Globus pallidus (tissue), 1 donor: Measurements from ENCODE around the gene MT1H.

Source experiments
- DNase-seq: peaks from one replicate; pipeline ENCODE4 v3.0.0-alpha.2; 2015; ENCODE audit warnings: low spot score

MT1H gene

GRCh38 chr16:56636616-56637413 is 32.8 kb upstream of the MT1H start:
- DNase-seq = no peak

DNA sequence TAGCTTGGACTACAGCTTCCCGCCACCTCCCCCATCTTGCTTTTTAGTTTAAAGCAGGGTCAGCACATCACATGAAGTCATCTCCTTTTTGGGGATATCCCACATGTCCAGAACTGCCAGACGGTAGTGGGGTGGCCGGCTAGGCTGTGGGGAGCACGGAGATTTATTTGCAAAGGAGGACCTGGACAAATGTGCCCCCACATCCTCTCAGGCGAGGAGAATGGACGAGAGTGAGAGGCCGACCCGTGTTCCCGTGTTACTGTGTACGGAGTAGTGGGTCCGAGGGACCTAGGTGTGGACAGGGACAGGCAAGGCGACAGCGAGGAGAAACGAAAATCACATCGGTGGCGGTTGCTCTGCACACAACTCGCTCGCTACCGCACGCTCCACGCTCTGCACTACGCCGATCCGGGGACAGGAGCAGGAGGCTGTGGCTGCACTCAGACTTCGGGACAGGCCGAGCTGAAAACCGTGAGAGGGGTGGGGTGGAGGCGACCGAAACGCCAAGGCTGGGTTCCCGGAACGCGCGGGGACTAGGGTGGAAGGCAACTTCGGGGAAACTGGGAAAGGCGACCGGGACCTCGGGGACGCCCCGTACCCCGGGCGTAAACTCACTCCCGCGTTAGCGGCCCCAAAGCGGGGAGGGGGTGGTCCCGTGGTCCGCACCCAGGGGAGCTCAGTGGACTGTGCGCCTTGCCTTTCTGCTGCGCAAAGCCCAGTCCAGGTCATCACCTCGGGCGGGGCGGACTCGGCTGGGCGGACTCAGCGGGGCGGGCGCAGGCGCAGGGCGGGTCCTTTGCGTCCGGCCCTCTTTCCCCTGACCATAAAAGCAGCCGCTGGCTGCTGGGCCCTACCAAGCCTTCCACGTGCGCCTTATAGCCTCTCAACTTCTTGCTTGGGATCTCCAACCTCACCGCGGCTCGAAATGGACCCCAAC is 31.5 kb upstream of the MT1H start, which contains the start of gene MT1A:
TSS of gene MT1A (plus strand) at position 853 of the 937 bp plus-strand sequence. CDS start at position 926, 73 bp downstream.
- DNase-seq = no peak

DNA sequence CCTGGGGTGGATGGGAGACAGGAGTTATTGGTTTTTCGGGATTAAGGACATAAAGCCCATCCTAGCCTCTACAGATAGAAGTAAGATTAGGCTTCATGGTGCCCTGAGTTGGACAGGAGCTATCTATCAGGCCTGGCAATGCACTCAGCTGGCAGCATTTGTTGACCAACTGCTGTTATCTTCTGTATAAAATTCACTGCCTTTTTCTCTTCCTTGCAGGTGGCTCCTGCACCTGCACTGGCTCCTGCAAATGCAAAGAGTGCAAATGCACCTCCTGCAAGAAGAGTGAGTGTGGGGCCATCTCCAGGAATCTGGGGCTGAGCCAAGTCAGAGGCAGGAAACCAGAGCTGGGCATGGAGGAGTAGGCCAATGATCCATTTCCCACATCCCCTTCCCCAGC is 30.6 kb upstream of the MT1H start:
- DNase-seq = no peak

DNA sequence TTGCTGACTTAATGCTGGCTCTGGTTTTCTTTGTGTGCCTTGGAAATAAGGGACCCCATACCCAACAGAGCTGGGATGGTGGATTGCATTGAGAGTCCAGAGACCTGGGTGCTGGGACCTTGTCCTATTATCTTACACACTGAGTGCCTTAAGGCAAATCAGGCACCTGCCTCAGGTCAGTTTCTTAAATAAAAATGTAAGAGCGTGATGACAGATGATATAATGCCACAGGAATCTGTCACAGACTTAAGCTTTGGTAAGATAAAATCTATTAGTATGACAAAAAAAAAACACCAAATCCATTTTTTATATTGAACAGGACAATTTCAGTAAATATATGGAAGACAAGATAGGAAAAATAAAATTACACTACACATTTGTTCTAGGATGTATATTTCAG is 29.5 kb upstream of the MT1H start:
- no peak for DNase-seq

GRCh38 chr16:56641166-56641565 is 28.4 kb upstream of the MT1H start:
- DNase-seq = no peak

GRCh38 chr16:56643080-56643778 is 26.4 kb upstream of the MT1H start:
- DNase-seq = no peak

- DNase-seq = no peak
Observed at GRCh38 chr16:56643833-56644232, 25.8 kb upstream of the MT1H start.

DNA sequence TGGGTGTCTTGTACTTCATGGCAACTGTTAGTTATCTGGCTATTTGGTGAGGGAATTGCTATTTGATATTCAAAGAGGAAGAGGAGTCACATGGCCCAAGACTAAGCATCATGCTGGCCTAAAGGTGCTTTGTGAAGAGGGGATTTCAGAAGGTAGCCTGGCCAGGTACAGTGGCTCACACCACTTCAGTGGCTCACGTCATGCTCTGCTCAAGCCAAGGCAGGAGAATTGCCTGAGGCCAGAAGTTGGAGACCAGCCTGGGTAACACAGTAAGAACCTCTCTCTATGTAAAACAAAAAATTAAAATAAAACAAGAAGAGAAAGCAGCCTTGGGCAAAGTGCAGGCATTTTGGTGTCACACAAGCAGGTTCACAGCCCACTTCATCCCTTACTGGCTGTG is 24.3 kb upstream of the MT1H start:
- no peak for DNase-seq

GRCh38 chr16:56645838-56646237 is 23.8 kb upstream of the MT1H start:
- DNase-seq = no peak

- no peak for DNase-seq
Observed at GRCh38 chr16:56647641-56648431, 21.8 kb upstream of the MT1H start.

DNA sequence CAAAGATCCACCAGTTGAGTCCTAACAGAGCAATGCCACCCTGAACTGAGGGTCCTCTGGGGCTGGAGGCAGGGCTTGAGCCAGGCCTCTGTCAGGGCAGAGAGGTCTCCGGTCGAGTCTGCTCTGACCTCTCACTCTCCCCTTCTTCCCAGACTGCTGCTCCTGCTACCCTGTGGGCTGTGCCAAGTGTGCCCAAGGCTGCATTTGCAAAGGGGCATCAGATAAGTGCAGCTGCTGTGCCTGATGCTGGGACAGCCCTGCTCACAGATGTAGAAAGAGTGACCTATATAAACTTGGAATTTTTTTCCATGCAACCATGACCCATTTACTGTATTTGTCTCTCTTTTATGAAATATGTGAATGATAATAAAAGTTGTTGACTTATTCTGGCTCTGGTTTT is 20.3 kb upstream of the MT1H start:
- DNase-seq = no peak

- DNase-seq = no peak
Observed at GRCh38 chr16:56649820-56650219, 19.8 kb upstream of the MT1H start.

DNA sequence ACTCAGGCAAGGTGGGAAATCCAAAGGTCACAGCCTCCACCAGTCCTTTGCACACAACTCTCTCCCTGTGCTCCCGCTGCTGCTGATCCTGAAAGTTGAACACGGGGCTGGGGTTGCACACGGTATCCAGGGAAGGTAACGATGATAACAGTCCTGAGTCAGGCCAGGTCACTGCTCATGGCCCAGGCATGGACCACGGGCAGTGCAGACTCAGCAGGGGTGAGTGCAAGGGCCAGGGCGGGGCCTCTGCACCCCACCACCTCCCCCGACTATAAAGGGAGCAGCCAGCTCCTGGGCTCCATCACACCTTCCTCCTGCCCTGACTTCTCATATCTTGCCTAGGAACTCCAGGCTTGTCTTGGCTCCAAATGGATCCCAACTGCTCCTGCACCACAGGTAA is 18.0 kb upstream of the MT1H start, which contains the start of gene MT1B:
TSS of gene MT1B (plus strand) at position 301 of the 400 bp plus-strand sequence. CDS start at position 369, 68 bp downstream.
- DNase-seq = no peak

- DNase-seq = no peak
Observed at GRCh38 chr16:56652600-56652999, 17.0 kb upstream of the MT1H start.

DNA sequence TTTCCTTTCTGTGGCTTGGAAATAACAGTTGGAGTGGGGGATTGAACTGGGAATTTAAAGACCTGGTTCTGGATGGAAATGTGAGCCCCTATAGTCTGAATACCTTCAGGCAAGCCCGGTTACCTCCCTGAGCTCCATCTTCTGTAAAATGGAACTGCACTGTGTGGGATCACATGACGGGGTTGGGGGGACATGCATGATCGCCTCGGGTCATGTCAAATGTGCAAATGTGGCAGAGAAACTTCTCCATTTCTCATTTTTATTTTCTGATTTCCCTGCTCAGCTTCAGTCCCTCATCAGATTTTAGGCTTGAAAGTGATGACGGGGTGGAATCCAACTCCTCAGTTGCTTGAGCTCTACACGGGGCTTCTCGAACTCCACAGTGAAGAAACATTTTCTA is 16.4 kb upstream of the MT1H start:
- no peak for DNase-seq

DNA sequence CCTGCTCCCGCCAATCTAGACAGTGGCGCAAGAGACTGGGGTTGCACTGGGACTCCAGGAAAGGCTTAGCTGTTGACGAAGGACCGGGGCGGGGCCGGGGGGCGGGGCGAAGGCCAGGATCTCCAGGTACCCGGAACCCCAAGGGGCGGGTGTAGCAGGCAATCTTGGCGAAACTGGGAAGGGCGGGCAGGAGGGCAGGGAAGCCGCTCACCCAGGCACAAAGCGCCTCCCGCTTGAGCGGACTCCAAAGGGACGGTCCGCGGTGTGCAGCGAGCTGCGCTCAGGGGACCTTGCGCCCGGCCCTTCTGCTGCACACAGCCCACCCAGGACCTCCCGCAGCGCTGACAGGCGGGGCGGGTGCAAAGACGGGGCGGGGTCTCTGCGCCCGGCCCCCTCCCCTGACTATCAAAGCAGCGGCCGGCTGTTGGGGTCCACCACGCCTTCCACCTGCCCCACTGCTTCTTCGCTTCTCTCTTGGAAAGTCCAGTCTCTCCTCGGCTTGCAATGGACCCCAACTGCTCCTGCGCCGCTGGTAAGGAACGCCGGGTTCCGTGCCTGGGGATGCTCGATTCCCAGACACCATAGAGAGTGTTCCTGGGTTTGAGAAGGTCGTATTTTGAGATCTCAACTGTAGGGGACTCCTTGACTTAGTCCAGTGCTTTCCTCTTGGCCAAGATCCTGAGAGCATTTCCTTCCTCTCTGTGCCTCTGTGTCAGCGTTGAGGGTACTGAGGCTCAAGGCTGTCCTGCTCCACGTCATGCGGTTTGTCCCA is 11.9 kb upstream of the MT1H start, which contains the start of gene MT1F:
TSS of gene MT1F (plus strand) at position 405 of the 772 bp plus-strand sequence. CDS start at position 505, 100 bp downstream.
- DNase-seq = peak; percentile 55

DNA sequence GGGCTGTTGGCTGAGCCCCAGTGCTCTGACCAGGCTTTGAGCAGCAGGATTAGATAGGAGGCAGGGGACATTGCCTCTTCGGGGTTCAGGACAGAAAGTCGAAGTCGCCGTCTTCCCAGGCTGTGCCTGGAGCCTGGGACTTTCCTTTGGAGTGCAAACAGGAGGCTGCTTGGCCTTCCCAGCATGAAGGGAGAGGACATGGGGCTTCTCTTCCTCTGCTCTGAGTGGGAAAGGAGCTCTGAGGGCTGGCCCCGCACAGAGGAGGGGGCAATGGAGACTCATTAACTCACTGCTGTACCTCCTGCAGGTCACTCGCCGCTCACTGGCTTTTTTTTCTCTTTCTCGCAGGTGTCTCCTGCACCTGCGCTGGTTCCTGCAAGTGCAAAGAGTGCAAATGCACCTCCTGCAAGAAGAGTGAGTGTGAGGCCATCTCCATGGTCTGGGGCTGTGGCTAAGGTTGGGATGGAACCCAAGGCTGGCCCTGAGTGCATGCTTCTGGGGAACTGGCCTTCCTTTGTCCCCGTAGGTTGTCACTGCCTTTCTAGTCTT is 11.2 kb upstream of the MT1H start:
- DNase-seq = no peak

GRCh38 chr16:56662357-56663354 is 7.0 kb upstream of the MT1H start:
- DNase-seq = no peak

- no peak for DNase-seq
Observed at GRCh38 chr16:56664506-56664905, 5.1 kb upstream of the MT1H start.
